Sigmoid colon (tissue), 7 donors: Measurements from ENCODE around the gene NFIA. TPM values are rescaled to one million over a fixed set of nuclear protein-coding genes. Genes with fewer than 3 reads are reported as not detected.

Source experiments
- DNase-seq: peaks from one replicate; pipeline ENCODE4 v3.0.0-alpha.2; 2019
- H3K27ac ChIP-seq, 4 donors: fragments of 200-600 bp; sonication (generic); one replicate each; pipeline ENCODE4 v1.5.1; 2016 to 2019; ENCODE audit warnings: mild to moderate bottlenecking in 1 of 4
- H3K27me3 ChIP-seq, 3 donors: fragments of 200-600 bp; sonication (generic); one replicate each; pipeline ENCODE4 v1.5.1; 2019; ENCODE audit warnings: mild to moderate bottlenecking in 1 of 3
- H3K36me3 ChIP-seq, 4 donors: fragments of 200-600 bp; sonication (generic); one replicate each; pipeline ENCODE4 v1.5.1; 2016 to 2019
- H3K4me1 ChIP-seq, 4 donors: fragments of 200-600 bp; sonication (generic); one replicate each; pipeline ENCODE4 v1.5.1; 2017 to 2019
- H3K4me3 ChIP-seq, 4 donors: fragments of 200-600 bp; sonication (generic); one replicate each; pipeline ENCODE4 v1.5.1; 2017 to 2019; ENCODE audit warnings: mild to moderate bottlenecking in 2 of 4, moderate library complexity in 1 of 4
- H3K9me3 ChIP-seq, 4 donors: fragments of 200-600 bp in 3 of 4; sonication (generic) in 3 of 4; one replicate each; pipeline versions ENCODE4 v1.5.1 to v1.6.1; 2013 to 2019
- EP300 ChIP-seq, 4 donors: sonication (generic); formaldehyde crosslinking; IDR thresholded peaks; one replicate each; pipeline ENCODE4 v1.6.1; 2017; ENCODE audit warnings: antibody characterized with exemption in 4 of 4
- POLR2A ChIP-seq, 2 donors: fragments of 450-650 bp; IDR thresholded peaks; one replicate each; pipeline ENCODE4 v1.6.1; 2016; ENCODE audit warnings: antibody characterized with exemption in 2 of 2, mild to moderate bottlenecking in 2 of 2, moderate library complexity in 2 of 2
- POLR2AphosphoS5 ChIP-seq, 4 donors: sonication (generic); formaldehyde crosslinking; IDR thresholded peaks; one replicate each; pipeline ENCODE4 v1.6.1; 2017; ENCODE audit warnings: antibody characterized with exemption in 4 of 4
- WGBS, 2 donors: extraction: QIAGEN DNeasy Blood & Tissue Kit; methylation state at CpG; one replicate each; pipeline ENCODE4 v1.1.7; 2013; 5-methylcytosine and 5-hydroxymethylcytosine counted together
- intact Hi-C: fragments of 100-400 bp; cut with DNase I; formaldehyde crosslinking; loops from one replicate; pipeline ENCODE4 v1.15.1; 2023
- polyA plus RNA-seq, 3 donors: library from polyadenylated mRNA; stranded (reverse); fragments of 200-250 nt; gene quantifications; one replicate each; pipeline ENCODE4 v1.2.3, GENCODE V29; 2013
- total RNA-seq, 4 donors: library from RNA; depleted of rRNA; stranded (reverse); fragments of >200 nt; gene quantifications; one replicate each; pipeline ENCODE4 v1.1.0, GENCODE V29; 2016
- TF ChIP-seq, protein P1 (sequence below), 4 experiments: fragments of 450-650 bp in 3 of 4; fragments of 200-600 bp in 1 of 4; IDR thresholded peaks; one replicate each; pipeline ENCODE4 v1.5.1; 2016 to 2019; ENCODE audit warnings: antibody characterized with exemption in 4 of 4, mild to moderate bottlenecking in 3 of 4, moderate library complexity in 2 of 4
- donor health status: healthy with polysubstance abuse.
- donor health status: Bipolar disorder and iron deficiency.
- donor health status: healthy.

The NFIA gene
- total and polyA plus RNA-seq, 7 donors = 2.3 to 154 (median 79.7) TPM

DNA sequence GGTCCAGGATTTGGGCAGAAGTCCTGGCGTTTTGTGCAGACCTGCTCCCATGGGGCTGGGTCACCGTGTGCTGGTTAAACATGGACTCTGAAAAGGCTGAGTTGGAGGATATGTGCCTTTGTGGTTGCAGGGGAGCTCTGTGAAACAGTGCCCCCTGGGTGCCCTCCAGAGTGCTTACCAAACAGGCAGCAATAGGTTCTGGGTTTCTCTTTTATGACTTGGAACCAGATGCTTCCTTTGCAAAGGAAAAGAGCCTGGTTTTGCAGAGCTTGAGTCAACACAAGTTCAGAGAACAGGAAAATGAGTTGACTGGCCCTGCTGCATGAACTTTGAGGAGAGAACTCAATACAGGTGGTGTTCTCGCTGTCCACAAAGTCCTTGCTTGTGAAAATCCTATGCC is 353.7 kb downstream of the NFIA start:
- DNase-seq = no peak
- no peaks in the 10 kb centered on the region for H3K27me3 ChIP-seq
- H3K4me3 ChIP-seq = no peak overlapping the region
- H3K27ac ChIP-seq = peak overlapping the region in 1 of 4 donors; percentile 21
- TF ChIP-seq EP300 (IDR thresholded peaks at IDR 0.05) (no peak), POLR2AphosphoS5 (IDR thresholded peaks at IDR 0.05) (no peak), POLR2A (IDR thresholded peaks at IDR 0.05) (no peak)
- TF ChIP-seq, protein P1, sequence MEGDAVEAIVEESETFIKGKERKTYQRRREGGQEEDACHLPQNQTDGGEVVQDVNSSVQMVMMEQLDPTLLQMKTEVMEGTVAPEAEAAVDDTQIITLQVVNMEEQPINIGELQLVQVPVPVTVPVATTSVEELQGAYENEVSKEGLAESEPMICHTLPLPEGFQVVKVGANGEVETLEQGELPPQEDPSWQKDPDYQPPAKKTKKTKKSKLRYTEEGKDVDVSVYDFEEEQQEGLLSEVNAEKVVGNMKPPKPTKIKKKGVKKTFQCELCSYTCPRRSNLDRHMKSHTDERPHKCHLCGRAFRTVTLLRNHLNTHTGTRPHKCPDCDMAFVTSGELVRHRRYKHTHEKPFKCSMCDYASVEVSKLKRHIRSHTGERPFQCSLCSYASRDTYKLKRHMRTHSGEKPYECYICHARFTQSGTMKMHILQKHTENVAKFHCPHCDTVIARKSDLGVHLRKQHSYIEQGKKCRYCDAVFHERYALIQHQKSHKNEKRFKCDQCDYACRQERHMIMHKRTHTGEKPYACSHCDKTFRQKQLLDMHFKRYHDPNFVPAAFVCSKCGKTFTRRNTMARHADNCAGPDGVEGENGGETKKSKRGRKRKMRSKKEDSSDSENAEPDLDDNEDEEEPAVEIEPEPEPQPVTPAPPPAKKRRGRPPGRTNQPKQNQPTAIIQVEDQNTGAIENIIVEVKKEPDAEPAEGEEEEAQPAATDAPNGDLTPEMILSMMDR (IDR thresholded peaks at IDR 0.05) = no peak
- no peaks in the 10 kb centered on the region for H3K9me3 ChIP-seq
- H3K36me3 ChIP-seq = no peaks in the 10 kb centered on the region
- 63 to 85% methylated on average over 3 of the region's 3 CpGs for WGBS, 2 donors
- intact Hi-C loops = no loop called here
- peaks cover 0 to 20% (median 7%) of the 10 kb centered on the region in 4 donors for H3K4me1 ChIP-seq

DNA sequence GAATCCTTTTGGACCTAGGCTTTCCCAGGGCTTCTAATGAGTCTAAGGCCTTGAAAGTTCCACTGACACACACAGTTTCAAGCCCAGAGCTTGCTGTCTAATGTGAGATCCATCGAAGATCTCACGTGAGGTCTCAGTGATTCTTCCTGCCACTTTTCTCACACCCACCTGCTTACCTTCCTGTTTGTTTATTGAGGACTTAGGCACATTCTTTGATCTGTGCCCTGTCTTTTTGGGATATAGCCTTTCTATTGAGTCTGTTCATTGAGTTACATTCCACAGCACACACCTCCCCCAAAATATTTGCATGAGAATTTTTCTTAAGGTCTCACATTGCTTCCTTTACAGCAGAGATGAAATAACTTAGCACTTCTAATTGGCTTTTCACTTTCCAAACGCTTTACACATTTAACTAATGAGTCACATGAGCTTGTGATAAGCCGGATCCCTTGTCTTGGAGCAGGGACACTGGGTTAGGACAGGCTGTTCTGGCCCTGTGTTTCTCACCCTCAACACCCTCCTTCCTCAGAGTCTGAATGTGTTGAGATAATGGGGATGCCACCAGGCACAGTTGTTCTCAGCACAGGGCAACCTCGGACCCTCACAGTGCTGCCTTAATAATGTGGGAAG is 354.2 kb downstream of the NFIA start:
- intact Hi-C loops = no loop called here
- Histone ChIP-seq H3K36me3 (no peaks in the 10 kb centered on the region), H3K4me1 (peaks cover 0 to 20% (median 7%) of the 10 kb centered on the region in 4 donors), H3K27ac (peak overlapping the region in 1 of 4 donors; percentile 21), H3K9me3 (no peaks in the 10 kb centered on the region), H3K27me3 (no peaks in the 10 kb centered on the region), H3K4me3 (no peak overlapping the region)
- no peak for TF ChIP-seq POLR2AphosphoS5 (IDR thresholded peaks at IDR 0.05)
- no peak for TF ChIP-seq POLR2A (IDR thresholded peaks at IDR 0.05)
- TF ChIP-seq, protein P1 (IDR thresholded peaks at IDR 0.05) = no peak
- TF ChIP-seq EP300 (IDR thresholded peaks at IDR 0.05) = no peak
- no peak for DNase-seq
- WGBS, 2 donors = 75 to 81% methylated on average over 5 of the region's 5 CpGs

DNA sequence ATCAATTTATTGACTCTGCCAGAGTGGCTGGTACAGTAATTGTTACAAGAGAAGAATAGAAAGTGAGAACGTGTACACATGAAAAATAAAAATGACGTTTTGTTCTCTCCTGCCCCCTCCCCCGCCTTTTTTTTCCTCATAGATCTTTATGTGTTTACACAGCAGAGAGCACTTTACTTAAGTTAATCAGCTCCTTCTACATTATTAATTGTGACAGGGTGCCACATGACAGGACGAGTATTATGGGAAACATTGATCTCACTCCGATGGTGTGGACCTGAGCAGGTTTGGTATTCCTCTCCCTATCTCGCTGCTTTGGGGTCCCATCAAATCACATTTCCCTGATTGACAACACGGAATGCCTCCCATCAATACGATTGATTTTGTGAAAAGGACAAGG is 356.9 kb downstream of the NFIA start:
- H3K27me3 ChIP-seq = no peaks in the 10 kb centered on the region
- no peak overlapping the region for H3K4me3 ChIP-seq
- H3K9me3 ChIP-seq = no peaks in the 10 kb centered on the region
- intact Hi-C loops = no loop called here
- TF ChIP-seq POLR2AphosphoS5 (IDR thresholded peaks at IDR 0.05) = no peak
- TF ChIP-seq, protein P1 (IDR thresholded peaks at IDR 0.05) = no peak
- TF ChIP-seq EP300 (IDR thresholded peaks at IDR 0.05) = no peak
- no peak for TF ChIP-seq POLR2A (IDR thresholded peaks at IDR 0.05)
- no peaks in the 10 kb centered on the region for H3K36me3 ChIP-seq
- 77 to 85% methylated on average over 8 of the region's 8 CpGs for WGBS, 2 donors
- H3K27ac ChIP-seq = no peak overlapping the region
- no peak for DNase-seq
- peaks cover 0 to 39% (median 24%) of the 10 kb centered on the region in 4 donors for H3K4me1 ChIP-seq

DNA sequence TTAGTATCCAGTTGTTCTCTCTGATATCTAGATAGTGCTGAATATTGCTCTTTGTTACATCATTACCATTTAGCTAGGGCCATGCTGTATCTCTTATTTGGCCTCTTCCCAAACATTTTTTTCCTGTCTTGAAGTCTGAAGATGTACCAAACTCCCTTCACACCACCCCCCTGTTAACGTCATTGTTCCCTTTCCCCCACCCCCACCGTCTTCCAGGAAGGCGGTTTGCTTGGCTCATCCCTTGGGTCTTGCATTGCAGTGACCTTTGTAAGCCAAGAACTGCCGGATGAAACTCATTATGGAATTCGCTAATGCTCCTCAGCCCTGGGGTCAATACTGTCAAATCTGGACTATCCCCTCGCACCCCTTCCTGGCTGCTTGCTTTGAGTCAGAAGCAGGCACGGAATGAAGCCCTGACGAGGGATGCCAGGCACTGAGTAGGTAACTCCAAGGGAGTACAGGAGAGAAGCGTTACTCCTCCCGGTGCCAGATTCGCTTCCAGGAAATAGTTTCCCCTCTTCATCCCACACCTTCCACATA is 359.4 kb downstream of the NFIA start:
- 86 to 94% methylated on average over 11 of the region's 11 CpGs for WGBS, 2 donors
- peaks cover 0 to 41% (median 32%) of the 10 kb centered on the region in 4 donors for H3K4me1 ChIP-seq

More for the DNA sequence above, 359.4 kb downstream of the NFIA start:
- Histone ChIP-seq H3K27me3 (no peaks in the 10 kb centered on the region), H3K36me3 (no peaks in the 10 kb centered on the region), H3K9me3 (no peaks in the 10 kb centered on the region), H3K27ac (peak overlapping the region in 3 of 4 donors; percentile 36 to 39 (median 38)), H3K4me3 (no peak overlapping the region)
- intact Hi-C loops = no loop called here
- no peak for DNase-seq
- peak in 1 of 4 donors; percentile 26 for TF ChIP-seq POLR2AphosphoS5 (IDR thresholded peaks at IDR 0.05)
- TF ChIP-seq EP300 (IDR thresholded peaks at IDR 0.05) = no peak
- TF ChIP-seq, protein P1 (IDR thresholded peaks at IDR 0.05) = no peak
